ENCODE data around the gene FRMPD2.
"Not testable (repeated sequence)": the region's sequence is repeated elsewhere in the genome, so short reads cannot be mapped to it uniquely, and the experiment has no call there.

The FRMPD2 gene

GRCh38 chr10:48251525-48252353, 22.8 kb downstream of the FRMPD2 start:
- DNase-seq = no peak

- no peak for DNase-seq
Observed at GRCh38 chr10:48251152-48251524, 23.4 kb downstream of the FRMPD2 start.

GRCh38 chr10:48249763-48250351, 24.6 kb downstream of the FRMPD2 start:
- DNase-seq = no peak

GRCh38 chr10:48249004-48249762, 25.3 kb downstream of the FRMPD2 start:
- no peak for DNase-seq

GRCh38 chr10:48248462-48248861, 26.0 kb downstream of the FRMPD2 start:
- DNase-seq = no peak

- no peak for DNase-seq
Observed at GRCh38 chr10:48247680-48248079, 26.8 kb downstream of the FRMPD2 start.

GRCh38 chr10:48246501-48246900, 28.0 kb downstream of the FRMPD2 start:
- no peak for DNase-seq

- no peak for DNase-seq
Observed at GRCh38 chr10:48245977-48246376, 28.5 kb downstream of the FRMPD2 start.

- not testable (repeated sequence) for DNase-seq
Observed at GRCh38 chr10:48243921-48244320, 30.6 kb downstream of the FRMPD2 start.

GRCh38 chr10:48243487-48243886, 31.0 kb downstream of the FRMPD2 start:
- DNase-seq = no peak

- no peak for DNase-seq
Observed at GRCh38 chr10:48242171-48242904, 32.2 kb downstream of the FRMPD2 start.

GRCh38 chr10:48241332-48241731, 33.2 kb downstream of the FRMPD2 start:
- DNase-seq = no peak

- no peak for DNase-seq
Observed at GRCh38 chr10:48240196-48240595, 34.3 kb downstream of the FRMPD2 start.

- DNase-seq = no peak
Observed at GRCh38 chr10:48239618-48240017, 34.9 kb downstream of the FRMPD2 start.

GRCh38 chr10:48238826-48239520, 35.5 kb downstream of the FRMPD2 start:
- no peak for DNase-seq

- DNase-seq = no peak
Observed at GRCh38 chr10:48237259-48238250, 36.9 kb downstream of the FRMPD2 start.

- no peak for DNase-seq
Observed at GRCh38 chr10:48236199-48236621, 38.3 kb downstream of the FRMPD2 start.

- DNase-seq = no peak
Observed at GRCh38 chr10:48235501-48235900, 39.0 kb downstream of the FRMPD2 start.

GRCh38 chr10:48234787-48235186, 39.7 kb downstream of the FRMPD2 start:
- no peak for DNase-seq

- no peak for DNase-seq
Observed at GRCh38 chr10:48234295-48234694, 40.2 kb downstream of the FRMPD2 start.

- no peak for DNase-seq
Observed at GRCh38 chr10:48233559-48234005, 40.9 kb downstream of the FRMPD2 start.
